NCI-H1105 (cell line): ENCODE data around the gene VASN.

ENCODE experiments used
- DNase-seq: peaks from one replicate; lab custom pipeline; 2025; lab: John Stamatoyannopoulos, UW

VASN gene

GRCh38 chr16:4426021-4426684, 54.5 kb downstream of the VASN start:
- DNase-seq: no peak

GRCh38 chr16:4426722-4427372, 55.2 kb downstream of the VASN start:
- no peak for DNase-seq

- DNase-seq: no peak
Observed at GRCh38 chr16:4428500-4428899, 56.9 kb downstream of the VASN start.

GRCh38 chr16:4431023-4431422, 59.4 kb downstream of the VASN start:
- no peak for DNase-seq
